GM12865 (cell line): Measurements from ENCODE around the gene TMEM179B.
"Not testable (repeated sequence)": the region's sequence is repeated elsewhere in the genome, so short reads cannot be mapped to it uniquely, and the experiment has no call there.

ENCODE experiments used
- DNase-seq: peaks from one replicate; pipeline ENCODE4 v3.0.0; 2010; ENCODE audit warnings: low read depth
- H3K4me3 ChIP-seq: 2 replicates; pipeline ENCODE4 v1.5.1; 2011; ENCODE audit warnings: mild to moderate bottlenecking, low read depth, low read length, control low read depth
- TF ChIP-seq, protein P1 (sequence below): IDR thresholded peaks from 2 replicates; pipeline ENCODE4 v1.5.1; 2011; ENCODE audit warnings: low read length, control low read depth, low read depth, inconsistent platforms; ENCODE audit not compliant: insufficient read depth; ENCODE audit errors: missing control alignments

TMEM179B gene

DNA sequence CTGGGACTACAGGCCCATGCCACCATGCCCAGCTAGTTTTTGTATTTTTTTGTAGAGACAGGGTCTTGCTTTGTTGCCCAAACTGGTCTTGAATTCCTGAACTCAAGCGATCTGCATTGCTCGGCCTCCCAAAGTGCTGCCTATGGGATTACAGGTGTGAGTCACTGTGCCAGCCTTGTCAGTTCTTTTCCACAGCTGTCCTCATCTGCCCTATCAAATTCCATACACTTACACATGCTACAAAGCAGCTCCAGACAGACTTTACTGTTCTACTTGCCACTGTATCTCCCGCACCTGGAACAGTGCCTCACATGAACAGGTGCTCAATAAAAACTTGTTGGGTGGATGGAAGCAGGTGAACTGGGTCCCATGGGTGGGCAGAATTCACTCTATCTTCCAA, 36.5 kb downstream of the TMEM179B start:
- H3K4me3 ChIP-seq = no peak overlapping the region
- DNase-seq = no peak
- TF ChIP-seq, protein P1, sequence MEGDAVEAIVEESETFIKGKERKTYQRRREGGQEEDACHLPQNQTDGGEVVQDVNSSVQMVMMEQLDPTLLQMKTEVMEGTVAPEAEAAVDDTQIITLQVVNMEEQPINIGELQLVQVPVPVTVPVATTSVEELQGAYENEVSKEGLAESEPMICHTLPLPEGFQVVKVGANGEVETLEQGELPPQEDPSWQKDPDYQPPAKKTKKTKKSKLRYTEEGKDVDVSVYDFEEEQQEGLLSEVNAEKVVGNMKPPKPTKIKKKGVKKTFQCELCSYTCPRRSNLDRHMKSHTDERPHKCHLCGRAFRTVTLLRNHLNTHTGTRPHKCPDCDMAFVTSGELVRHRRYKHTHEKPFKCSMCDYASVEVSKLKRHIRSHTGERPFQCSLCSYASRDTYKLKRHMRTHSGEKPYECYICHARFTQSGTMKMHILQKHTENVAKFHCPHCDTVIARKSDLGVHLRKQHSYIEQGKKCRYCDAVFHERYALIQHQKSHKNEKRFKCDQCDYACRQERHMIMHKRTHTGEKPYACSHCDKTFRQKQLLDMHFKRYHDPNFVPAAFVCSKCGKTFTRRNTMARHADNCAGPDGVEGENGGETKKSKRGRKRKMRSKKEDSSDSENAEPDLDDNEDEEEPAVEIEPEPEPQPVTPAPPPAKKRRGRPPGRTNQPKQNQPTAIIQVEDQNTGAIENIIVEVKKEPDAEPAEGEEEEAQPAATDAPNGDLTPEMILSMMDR = no peak

DNA sequence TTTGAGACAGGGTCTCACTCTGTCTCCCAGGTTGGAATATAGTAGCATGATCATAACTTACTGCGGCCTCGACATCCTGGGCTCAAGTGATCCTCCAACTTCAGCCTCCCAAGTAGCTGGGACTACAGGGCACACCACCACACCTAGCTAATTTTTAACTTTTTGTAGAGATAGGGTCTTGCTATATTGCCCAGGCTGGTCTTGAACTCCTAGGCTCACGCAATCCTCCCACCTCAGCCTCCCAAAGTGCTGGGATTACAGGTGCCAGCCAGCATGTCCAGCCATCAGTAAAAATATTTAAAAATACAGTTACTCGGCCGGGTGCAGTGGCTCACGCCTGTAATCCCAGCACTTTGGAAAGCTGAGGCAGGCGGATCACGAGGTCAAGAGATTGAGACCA, 40.9 kb downstream of the TMEM179B start:
- not testable (repeated sequence) for H3K4me3 ChIP-seq, DNase-seq

DNA sequence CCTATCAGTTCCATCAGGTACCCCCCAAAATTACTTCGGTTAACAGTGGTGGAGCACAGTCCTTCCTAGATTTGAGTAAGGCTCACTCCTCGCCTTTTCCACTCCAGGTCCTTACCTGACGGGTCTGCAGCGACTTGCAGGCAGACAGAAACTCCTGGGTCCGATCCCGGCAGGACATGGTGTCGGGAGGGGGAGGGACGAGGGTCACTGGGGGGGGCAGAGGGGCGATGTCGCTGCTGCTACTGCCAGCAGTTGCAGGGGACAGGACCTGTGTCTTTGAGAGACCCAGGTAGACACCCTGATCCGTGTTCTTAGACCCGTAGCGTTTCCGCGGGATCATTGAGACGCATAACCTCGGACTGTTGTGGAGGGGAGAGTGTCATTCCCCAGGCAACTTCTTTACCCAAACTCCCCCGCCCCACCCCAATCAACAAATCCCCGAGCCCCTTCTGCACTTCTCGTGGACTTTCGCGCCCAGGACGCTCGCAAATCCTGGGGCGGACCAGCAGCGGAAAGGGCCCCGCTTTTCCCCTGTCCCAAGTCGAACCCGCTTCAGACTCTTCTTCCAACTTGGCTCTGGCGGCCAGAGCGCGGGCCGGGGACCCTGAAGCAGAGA, 43.8 kb downstream of the TMEM179B start:
- TF ChIP-seq, protein P1 = no peak
- DNase-seq = peak; percentile 28
- peak overlapping the region; percentile 80 for H3K4me3 ChIP-seq

DNA sequence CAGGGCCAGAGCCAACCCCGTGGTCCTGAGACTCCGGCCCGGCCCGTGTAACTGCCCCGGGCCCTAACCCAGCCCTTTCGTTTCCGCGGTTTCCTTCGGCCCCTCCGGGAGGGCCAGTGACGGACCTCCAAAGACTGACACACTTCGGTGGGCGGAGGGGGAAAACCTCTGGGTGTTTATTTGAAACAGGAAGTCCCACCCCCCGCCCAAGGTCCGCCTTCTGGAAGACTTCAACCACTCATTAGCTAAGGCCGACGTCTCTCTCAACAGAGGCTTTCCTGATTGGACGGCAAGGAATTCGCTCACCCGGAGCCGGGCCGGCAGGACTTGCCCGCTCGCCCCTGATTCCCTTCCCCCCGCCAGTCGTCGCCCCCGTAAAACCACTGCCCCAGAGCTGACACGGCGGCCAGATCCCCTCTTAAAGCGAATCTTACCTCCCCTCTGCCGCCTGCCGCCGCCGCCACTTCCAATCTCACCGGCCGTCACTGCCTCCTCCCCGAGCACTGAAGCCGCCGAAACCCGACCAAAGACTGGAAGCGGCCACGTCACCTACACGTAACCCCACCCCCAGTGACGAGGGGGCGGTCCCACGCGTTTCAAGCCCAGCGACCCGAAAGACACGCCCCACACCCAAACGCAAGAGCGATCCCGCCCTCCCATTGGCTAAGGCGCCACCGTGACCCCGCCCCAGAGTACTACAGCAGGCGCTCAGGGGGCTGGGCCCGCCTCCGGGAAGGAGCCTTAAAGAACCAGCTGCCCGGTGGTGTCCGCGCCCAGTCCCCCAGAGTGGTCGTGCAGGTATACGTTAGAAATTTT, 44.5 kb downstream of the TMEM179B start, which contains the start of gene STX5:
STX5 (minus strand) TSS at position 532 of the 816 bp plus-strand sequence. CDS start 808 bp downstream, outside the sequence.
- TF ChIP-seq, protein P1 = no peak
- peak within 1 kb of the TSS; percentile 80 for H3K4me3 ChIP-seq
- DNase-seq = peak; percentile 99

DNA sequence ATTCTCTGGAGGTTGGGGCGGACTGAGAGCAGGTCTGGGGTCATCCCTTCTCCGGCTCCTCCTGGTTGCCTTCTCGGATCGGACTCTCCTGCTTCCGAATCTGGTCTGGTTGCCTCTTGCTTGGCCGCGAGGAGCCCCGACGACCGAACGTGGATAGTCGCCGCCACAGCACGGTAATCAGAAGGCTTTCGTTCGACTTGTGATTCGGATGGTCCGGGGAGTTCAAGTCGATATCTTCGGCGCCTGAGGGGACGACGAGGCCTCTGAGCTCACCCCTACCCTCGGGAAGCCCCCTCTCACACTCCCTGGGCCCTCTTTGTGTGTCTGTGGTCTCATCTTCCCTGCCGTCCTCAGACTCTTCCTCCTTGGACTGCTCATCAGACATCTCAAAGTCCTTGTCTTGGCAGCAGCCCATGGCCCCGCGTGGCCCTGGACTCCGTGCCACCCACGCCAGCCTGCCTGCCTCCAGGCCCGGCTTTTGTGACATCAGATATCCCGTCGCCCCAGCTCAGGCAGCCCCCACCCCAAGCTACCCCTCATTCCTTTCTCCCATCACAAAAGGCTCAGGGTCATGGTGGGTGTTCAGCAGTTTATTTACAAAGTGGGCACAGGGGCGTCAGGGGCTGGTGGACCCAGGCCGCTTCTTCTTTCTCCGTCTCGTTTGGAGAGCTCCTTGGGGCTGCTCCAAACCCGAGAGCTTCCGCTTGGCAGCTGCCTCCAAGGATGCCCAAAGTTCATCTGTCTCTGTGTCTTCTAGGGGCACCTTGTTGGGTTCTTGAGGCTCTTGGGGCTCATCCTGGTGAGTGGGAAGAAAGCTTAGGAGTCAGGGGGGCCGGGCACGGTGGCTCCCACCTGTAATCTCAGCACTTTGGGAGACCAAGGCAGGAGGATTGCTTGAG, 45.4 kb downstream of the TMEM179B start, which contains the start of gene TEX54:
TEX54 (minus strand) TSS at position 506 of the 899 bp plus-strand sequence.
- peak within 1 kb of the TSS; percentile 80 for H3K4me3 ChIP-seq
- no peak for DNase-seq
- TF ChIP-seq, protein P1 = no peak

- H3K4me3 ChIP-seq = no peak overlapping the region
- TF ChIP-seq, protein P1 = no peak
Measured at GRCh38 chr11:62835336-62835735, 48.1 kb downstream of the TMEM179B start.

More at GRCh38 chr11:62835336-62835735, 48.1 kb downstream of the TMEM179B start:
- no peak for DNase-seq
